Measurements from ENCODE around the gene PMPCA.

DNA sequence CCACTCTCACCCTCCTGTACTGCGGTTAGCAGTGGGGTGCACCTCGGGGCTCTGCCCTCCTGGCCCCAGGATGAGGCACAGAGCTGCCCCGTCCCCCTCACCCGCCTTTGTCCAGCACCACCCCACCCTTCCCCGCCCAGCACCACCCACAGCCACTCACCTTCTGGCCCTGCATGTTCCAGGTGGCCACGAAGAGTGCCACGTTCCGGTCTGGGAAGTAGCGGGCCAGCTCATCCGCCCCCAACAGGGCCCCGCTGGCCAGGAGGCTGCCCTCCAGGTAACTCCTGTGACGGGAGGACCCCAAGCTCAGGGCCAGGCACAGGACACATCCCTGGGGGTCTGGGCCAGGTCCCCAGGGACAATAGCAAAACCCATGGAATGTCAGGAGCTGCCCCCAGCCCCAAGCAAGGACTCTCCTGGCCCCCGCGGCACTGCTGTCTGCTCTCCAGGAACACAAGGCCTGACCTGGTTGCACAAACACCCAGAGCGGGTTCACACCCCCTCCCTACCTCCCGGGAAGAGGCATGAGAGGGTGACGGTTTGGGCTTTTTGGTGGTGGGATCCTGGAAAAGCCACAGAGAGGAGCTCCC, 24.2 kb downstream of the PMPCA start:
- TF ChIP-seq, protein P1, sequence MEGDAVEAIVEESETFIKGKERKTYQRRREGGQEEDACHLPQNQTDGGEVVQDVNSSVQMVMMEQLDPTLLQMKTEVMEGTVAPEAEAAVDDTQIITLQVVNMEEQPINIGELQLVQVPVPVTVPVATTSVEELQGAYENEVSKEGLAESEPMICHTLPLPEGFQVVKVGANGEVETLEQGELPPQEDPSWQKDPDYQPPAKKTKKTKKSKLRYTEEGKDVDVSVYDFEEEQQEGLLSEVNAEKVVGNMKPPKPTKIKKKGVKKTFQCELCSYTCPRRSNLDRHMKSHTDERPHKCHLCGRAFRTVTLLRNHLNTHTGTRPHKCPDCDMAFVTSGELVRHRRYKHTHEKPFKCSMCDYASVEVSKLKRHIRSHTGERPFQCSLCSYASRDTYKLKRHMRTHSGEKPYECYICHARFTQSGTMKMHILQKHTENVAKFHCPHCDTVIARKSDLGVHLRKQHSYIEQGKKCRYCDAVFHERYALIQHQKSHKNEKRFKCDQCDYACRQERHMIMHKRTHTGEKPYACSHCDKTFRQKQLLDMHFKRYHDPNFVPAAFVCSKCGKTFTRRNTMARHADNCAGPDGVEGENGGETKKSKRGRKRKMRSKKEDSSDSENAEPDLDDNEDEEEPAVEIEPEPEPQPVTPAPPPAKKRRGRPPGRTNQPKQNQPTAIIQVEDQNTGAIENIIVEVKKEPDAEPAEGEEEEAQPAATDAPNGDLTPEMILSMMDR (IDR thresholded peaks at IDR 0.05) = no peak
- no peak for TF ChIP-seq POLR2A (IDR thresholded peaks at IDR 0.05)
